GM15510 (cell line): ENCODE data around the gene SPATA46.

ENCODE experiments used
- POLR2A ChIP-seq: IDR thresholded peaks from 3 replicates; pipeline ENCODE4 v1.6.1; 2011; ENCODE audit warnings: borderline replicate concordance; ENCODE audit not compliant: insufficient read length; ENCODE audit errors: extremely low read depth

SPATA46 gene

DNA sequence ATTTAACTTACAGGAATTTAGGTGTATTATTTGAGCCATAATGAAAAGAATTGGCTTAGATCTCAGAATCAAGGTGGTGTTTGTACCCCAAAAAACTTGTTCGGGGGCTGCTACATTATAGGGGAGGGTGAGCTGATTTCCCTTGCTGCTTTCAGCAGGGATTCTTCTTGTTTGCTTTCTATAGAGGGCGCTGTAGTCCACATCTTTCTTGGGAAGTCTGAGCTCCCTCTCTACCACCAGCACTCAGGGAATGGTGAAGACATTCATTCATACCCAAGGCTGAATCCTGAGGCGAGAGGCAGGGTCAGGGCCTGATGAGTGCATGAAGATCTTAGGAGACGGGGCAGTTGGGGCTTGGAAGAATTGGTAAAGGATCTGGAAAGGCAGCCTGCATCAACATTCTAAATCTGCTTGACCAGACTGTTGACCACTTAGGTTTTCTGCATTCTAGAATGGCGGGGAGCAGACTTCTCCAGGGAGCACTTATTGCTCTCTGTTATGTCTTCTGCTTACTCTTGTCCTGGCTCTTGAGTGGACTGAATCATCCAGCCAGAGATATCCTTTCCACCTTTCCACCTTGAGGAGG lies 18.9 kb downstream of the SPATA46 start:
- no peak for TF ChIP-seq POLR2A

DNA sequence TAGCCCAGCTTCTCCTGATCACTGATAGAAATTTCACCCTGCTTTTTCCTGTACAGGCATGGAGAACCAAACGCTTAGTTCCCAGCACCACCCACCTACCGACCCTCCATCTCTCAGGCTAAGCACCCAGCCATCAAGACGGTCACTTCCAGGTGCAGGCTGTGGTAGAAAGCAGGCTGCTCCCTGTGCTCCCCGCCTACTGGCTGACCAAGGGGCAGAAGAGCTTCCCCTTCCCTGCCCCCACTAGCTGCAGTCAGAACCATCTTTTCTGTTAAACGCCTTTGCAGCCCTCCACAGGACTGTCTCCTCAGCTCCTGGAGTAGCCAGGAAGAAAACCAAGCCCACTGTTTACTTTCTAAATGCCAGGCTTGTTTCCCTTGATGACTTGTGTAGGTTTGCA lies 23.0 kb downstream of the SPATA46 start:
- no peak for TF ChIP-seq POLR2A

DNA sequence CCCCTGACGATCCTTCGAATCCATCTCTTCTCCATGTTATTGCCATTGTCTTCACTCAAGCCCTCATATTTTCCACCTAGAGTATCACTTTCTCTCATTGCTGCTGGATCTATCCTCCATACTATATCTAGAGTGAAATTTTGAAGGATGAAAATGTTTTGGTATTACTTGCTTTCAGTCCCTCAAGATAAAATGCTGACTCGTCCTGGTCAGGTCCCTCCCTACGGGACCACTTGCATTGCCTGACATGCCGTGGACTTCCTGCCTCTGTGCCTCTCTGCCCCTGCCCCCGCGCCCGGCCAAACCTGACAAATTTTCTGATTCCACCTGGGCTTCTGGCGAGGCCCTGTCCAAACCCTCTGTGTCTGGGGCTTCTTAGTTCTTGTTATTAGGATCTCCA lies 23.6 kb downstream of the SPATA46 start:
- TF ChIP-seq POLR2A: no peak

- no peak for TF ChIP-seq POLR2A
These were observed 25.3 kb downstream of the SPATA46 start for GRCh38 chr1:162351246-162351842.

- TF ChIP-seq POLR2A: no peak
These were observed 26.9 kb downstream of the SPATA46 start for GRCh38 chr1:162349635-162350330.

DNA sequence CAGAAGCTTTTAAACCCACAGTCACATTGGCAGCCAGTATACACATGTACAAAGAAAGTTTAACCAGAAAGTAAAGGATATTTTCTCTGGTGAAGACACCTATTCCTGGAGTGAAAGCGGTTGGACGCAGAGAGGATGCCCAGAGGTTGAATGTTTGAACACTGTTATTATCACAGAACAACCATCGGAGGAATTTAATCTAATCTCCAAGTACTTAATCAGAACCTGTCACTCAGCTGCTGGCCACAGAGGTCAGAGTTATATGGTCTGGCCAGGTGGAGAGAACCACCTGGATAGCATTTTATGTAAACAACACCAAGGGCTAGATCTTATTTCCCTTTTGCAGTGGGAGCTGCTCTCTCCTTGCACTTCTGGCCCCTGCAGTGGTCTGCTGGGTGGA lies 29.4 kb downstream of the SPATA46 start:
- no peak for TF ChIP-seq POLR2A

GRCh38 chr1:162343470-162343869 lies 33.2 kb downstream of the SPATA46 start:
- TF ChIP-seq POLR2A: no peak

DNA sequence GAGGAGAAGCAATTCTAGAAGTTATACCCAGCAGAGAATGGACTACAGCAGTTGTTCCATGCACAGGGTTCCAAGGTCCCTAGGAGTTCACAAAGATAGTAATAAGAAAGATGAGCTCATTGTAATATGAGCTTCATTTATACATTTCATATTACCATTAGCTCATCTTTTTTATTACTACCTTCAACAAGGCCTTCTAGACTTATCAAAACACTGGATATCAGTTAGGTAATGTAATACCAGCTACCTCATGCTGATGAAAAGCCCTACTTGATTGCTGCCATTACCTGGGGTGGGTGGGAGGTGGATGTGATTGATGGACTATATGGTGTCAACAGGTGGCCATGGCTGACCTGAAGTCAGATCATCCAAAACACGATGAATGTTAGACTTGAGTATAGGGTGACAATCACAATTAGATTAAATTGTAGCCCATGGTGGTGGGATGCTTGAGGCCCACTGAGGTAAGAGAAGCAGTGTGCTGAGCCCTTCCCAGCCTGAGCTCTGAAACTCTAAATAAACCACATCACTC lies 34.1 kb downstream of the SPATA46 start:
- no peak for TF ChIP-seq POLR2A

DNA sequence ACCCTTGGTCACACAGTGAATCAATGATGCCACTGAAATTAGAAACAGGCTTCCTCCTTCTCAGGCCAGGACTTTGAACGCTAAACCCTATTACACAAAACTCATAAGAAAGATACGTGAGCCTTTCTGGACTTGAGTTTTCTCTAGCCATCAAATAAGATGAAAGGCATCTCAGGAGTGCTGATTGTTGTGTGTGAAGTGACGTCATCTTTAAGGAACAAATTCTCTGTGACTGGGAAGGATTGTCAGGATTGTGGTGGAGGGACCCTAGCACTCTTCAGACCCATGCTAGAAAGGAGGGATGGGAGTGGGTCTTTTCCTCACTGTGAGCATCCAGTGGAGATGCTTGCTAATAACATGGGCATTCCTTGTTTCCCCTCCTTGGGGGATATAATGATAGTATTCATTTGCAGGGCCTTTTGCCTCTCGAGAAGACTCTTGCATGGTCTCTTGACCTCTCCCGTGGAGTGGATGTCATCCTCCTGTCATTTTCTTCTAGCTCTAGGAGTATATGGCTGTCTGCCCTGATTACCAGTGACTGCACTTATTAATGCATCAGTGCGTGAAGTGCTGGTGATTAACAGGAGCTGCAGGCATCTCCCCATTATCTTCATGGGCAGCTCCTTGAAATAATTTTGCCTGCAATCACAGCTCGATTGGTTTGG lies 39.9 kb downstream of the SPATA46 start:
- no peak for TF ChIP-seq POLR2A

DNA sequence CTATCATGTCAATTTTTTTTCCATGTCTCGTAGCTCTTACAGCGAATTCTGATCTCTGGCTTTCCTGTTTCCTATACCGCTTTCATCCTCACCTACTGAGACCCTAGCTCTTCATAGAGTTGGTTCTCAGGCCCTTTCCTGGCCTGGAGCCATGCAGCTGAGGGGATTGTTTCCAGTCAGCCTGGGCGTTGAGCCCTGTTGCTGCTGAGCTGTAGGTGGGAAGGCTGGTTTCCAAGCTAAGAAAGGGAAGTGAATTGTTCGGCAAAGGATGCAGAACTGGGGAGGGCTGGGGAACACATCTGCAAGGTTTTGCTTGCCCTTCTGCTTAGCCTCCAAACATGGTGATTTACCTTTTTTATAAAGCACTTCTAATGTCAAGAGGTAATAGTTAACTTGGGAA lies 41.5 kb downstream of the SPATA46 start:
- no peak for TF ChIP-seq POLR2A

DNA sequence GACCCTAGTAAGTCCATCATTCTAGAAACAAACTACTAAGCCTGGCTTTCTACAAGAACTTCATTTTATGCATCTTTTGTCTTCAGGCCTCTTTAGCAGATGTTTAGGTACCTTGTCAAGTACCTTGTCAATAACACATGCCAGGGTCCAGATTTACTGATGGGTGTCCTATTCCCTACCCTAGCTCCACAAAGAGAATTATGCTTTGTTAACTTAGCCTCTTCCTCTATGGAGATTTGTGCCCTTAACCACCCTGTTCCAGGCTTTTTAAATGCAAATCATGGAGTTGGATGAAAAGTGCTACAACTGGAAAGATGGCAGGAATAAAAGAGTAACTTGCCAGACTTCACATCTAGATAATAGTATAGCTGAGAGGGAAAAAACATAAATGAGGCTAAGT lies 42.7 kb downstream of the SPATA46 start:
- TF ChIP-seq POLR2A: no peak

- TF ChIP-seq POLR2A: no peak
These were observed 46.8 kb downstream of the SPATA46 start for GRCh38 chr1:162329826-162330225.

GRCh38 chr1:162328512-162328911 lies 48.1 kb downstream of the SPATA46 start:
- TF ChIP-seq POLR2A: no peak

GRCh38 chr1:162327788-162328165 lies 48.9 kb downstream of the SPATA46 start:
- no peak for TF ChIP-seq POLR2A

- TF ChIP-seq POLR2A: no peak
These were observed 49.4 kb downstream of the SPATA46 start for GRCh38 chr1:162327144-162327787.
